GM15510 (cell line): ENCODE measurements around the gene LPCAT3.

Source experiments
- POLR2A ChIP-seq: IDR thresholded peaks from 3 replicates; pipeline ENCODE4 v1.6.1; 2011; ENCODE audit warnings: borderline replicate concordance; ENCODE audit not compliant: insufficient read length; ENCODE audit errors: extremely low read depth

Gene LPCAT3

DNA sequence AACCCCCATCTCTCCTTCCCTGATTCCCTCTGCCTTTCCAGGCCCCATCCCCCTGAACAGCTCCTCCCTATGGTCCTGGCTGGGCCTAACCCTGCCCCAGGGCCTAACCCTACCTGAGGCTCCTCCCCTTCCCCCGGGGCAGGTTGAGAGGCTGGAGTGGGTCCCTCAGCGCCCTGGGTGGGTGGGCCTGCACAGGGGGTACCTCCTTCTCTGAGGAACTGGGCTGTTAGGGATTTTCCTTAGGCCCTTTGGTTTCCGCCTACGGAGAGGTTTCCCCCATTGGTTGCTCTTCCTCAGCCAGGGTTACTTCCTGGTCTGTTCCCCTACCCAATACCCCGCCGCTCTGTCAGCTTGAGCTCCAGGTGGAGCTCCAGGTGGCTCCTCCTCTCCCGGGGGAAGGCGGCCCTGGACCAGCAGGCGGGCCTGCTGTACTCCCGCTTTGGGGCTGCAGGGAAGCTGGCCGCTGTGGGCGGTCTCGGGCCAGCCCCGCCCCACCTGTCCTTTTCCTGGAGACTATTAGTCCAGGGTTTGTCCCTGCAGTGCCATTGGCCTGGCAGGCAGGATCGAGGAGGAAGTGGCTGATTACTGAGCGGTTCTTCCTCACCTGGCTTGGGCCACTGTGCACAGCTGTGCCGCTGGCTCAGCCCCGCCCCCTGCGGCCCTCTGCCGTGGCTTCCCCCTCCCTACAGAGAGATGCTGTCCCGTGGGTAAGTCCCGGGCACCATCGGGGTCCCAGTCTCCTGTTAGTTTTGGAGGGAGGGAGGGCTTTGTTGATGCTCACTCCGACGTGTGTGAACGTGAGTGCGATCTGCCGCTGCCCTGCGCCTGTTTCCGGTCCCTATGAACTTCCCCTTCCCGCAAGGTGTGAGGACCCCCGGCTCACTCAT is 72.0 kb downstream of the LPCAT3 start:
- peak; percentile 55 for TF ChIP-seq POLR2A

DNA sequence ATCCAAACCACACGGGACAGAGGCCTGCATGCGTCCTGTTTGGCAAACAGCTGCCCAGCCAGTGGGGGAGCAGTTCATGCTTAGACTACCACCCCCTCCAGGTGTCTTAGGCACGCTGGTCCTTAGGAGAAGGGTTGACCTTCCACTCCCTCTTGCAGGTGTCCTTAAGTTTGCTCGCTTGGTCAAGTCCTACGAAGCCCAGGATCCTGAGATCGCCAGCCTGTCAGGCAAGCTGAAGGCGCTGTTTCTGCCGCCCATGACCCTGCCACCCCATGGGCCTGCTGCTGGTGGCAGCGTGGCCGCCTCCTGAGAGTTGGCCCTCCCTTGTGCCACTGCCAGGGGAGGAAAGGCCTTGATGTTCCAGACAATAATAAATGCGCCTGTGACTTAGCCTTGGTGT is 72.7 kb downstream of the LPCAT3 start:
- no peak for TF ChIP-seq POLR2A

GRCh38 chr12:6944381-6945186 is 73.7 kb downstream of the LPCAT3 start:
- TF ChIP-seq POLR2A: no peak

- TF ChIP-seq POLR2A: peak; percentile 99
Observed at GRCh38 chr12:6943722-6944380, 74.4 kb downstream of the LPCAT3 start, which contains the start of the genes C12orf57 and RNU7-1. Gene C12orf57, plus strand, starts transcription at chr12:6944022. Its CDS starts 100 bp downstream, at chr12:6944122. Gene RNU7-1, plus strand, starts transcription at chr12:6943816.

DNA sequence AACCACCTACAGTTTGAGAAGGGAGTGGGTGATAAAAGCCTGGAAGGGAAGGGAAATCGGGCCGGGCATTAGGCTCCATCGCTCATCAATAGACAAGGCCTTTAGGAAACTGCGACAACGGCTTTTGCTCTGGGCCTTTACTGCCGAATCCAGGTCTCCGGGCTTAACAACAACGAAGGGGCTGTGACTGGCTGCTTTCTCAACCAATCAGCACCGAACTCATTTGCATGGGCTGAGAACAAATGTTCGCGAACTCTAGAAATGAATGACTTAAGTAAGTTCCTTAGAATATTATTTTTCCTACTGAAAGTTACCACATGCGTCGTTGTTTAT is 74.9 kb downstream of the LPCAT3 start:
- no peak for TF ChIP-seq POLR2A

DNA sequence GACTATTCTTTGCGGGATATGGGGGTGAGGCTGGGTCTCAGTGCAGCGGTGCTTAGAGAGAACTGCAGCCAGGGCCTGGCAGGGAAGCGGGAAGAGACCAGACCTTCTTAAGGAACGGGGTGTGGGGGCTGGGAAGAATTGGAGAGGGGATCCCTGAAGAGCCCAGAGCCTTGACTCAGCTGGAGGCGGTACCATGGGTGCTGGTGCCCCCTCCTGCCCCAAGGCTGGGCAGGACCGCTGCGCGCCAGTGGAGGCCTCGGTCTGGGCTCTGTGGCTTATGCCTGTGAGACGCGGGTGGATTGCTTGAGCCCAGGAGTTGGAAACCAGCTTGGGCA is 76.0 kb downstream of the LPCAT3 start:
- TF ChIP-seq POLR2A: no peak

- TF ChIP-seq POLR2A: no peak
Observed at GRCh38 chr12:6941782-6942181, 76.5 kb downstream of the LPCAT3 start.

GRCh38 chr12:6941267-6941666 is 77.0 kb downstream of the LPCAT3 start:
- no peak for TF ChIP-seq POLR2A

DNA sequence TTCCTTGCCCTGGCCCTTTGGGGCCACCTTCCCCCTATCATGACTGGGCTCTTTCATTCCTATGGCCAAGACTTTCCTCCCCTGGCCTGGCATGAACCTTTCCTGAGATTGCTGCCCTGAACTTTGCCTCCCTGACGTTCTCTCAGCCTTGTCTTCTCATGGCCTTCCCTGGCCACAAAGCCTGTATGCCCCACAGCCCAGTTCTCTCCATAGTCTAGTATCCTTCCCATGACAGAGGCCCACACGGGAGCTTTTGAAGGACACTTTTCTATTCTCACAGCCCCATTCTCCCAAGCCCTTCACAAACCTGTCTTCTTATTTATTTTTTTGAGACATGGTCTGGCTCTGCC is 79.1 kb downstream of the LPCAT3 start:
- no peak for TF ChIP-seq POLR2A

DNA sequence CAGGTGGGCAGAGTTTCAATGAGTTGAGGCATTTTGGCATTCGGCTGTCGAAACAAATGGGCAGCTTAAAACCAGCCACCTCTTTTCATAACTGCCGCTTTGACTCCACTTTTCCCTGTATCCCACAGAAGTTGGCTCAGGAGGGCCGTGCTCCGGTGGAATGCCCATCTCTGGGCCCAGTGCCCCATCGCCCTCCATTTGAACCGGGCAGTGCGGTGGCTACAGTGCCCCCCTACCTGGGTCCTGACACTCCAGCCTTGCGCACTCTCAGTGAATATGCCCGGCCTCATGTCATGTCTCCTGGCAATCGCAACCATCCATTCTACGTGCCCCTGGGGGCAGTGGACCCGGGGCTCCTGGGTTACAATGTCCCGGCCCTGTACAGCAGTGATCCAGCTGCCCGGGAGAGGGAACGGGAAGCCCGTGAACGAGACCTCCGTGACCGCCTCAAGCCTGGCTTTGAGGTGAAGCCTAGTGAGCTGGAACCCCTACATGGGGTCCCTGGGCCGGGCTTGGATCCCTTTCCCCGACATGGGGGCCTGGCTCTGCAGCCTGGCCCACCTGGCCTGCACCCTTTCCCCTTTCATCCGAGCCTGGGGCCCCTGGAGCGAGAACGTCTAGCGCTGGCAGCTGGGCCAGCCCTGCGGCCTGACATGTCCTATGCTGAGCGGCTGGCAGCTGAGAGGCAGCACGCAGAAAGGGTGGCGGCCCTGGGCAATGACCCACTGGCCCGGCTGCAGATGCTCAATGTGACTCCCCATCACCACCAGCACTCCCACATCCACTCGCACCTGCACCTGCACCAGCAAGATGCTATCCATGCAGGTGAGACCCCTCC is 79.7 kb downstream of the LPCAT3 start:
- TF ChIP-seq POLR2A: no peak

DNA sequence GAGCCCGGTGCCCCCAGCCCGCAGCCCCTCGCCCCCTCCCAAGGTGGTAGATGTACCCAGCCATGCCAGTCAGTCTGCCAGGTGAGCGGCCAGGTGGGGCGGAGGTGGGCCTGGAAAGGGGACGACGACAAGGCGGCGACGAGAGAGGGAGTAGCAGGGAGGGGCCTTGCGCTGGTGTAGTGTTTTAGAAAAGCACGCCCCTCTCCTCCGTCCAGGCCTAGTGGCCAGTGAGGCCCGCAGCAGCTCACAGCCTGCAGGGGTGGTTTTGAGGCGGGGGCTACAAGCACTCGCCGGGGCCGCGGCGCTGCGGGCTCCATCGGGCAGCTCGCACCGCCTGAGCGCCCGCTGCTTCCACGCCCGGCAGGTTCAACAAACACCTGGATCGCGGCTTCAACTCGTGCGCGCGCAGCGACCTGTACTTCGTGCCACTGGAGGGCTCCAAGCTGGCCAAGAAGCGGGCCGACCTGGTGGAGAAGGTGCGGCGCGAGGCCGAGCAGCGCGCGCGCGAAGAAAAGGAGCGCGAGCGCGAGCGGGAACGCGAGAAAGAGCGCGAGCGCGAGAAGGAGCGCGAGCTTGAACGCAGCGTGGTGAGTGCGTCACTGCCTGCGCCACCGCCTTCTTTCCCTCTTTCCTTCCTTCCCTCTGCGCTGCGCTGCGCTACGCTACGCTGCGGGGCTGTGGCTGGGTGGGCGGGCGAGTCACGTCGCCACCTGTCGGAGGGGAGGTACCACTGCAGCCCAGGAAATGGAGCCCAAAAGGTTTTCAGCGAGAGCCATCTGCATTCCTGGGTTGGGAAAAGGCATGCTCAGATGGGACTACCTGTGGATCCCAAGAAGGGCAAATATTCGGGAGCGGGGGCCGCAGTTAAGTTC is 80.6 kb downstream of the LPCAT3 start:
- peak; percentile 84 for TF ChIP-seq POLR2A

- TF ChIP-seq POLR2A: peak; percentile 45
Observed at GRCh38 chr12:6936636-6937480, 81.4 kb downstream of the LPCAT3 start.

DNA sequence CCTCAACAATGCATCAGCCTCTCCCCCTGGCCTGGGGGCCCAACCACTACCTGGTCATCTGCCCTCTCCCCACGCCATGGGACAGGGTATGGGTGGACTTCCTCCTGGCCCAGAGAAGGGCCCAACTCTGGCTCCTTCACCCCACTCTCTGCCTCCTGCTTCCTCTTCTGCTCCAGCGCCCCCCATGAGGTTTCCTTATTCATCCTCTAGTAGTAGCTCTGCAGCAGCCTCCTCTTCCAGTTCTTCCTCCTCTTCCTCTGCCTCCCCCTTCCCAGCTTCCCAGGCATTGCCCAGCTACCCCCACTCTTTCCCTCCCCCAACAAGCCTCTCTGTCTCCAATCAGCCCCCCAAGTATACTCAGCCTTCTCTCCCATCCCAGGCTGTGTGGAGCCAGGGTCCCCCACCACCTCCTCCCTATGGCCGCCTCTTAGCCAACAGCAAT is 82.1 kb downstream of the LPCAT3 start:
- TF ChIP-seq POLR2A: no peak
